DMS114 treated with DMSO at 0.1 percent for 48 hours (cell line): ENCODE results near the gene COL4A1.
"Not testable (repeated sequence)": the region's sequence is repeated elsewhere in the genome, so short reads cannot be mapped to it uniquely, and the experiment has no call there.

Experiments used
- DNase-seq: peaks from one replicate; lab custom pipeline; 2025; ENCODE audit not compliant: unreplicated experiment; lab: John Stamatoyannopoulos, UW

The COL4A1 gene

GRCh38 chr13:110119935-110120905 lies 186.7 kb downstream of the COL4A1 start:
- DNase-seq, result no peak

- DNase-seq, result no peak
Measured at GRCh38 chr13:110118106-110118505, 188.9 kb downstream of the COL4A1 start.

- DNase-seq, result no peak
Measured at GRCh38 chr13:110116072-110116487, 190.9 kb downstream of the COL4A1 start.

GRCh38 chr13:110115591-110115990 lies 191.4 kb downstream of the COL4A1 start:
- DNase-seq, result no peak

- DNase-seq, result no peak
Measured at GRCh38 chr13:110114316-110114715, 192.6 kb downstream of the COL4A1 start.

GRCh38 chr13:110113284-110113764 lies 193.6 kb downstream of the COL4A1 start:
- no peak for DNase-seq

GRCh38 chr13:110112379-110112778 lies 194.6 kb downstream of the COL4A1 start:
- DNase-seq, result not testable (repeated sequence)

GRCh38 chr13:110110783-110111182 lies 196.2 kb downstream of the COL4A1 start:
- DNase-seq, result no peak

- no peak for DNase-seq
Measured at GRCh38 chr13:110109910-110110309, 197.0 kb downstream of the COL4A1 start.

- DNase-seq, result no peak
Measured at GRCh38 chr13:110109140-110109783, 197.7 kb downstream of the COL4A1 start.

- DNase-seq, result peak; percentile 40
Measured at GRCh38 chr13:110108348-110109139, 198.4 kb downstream of the COL4A1 start.

GRCh38 chr13:110107568-110108347 lies 199.2 kb downstream of the COL4A1 start:
- DNase-seq, result no peak

GRCh38 chr13:110106726-110107125 lies 200.2 kb downstream of the COL4A1 start:
- no peak for DNase-seq

GRCh38 chr13:110105136-110105535 lies 201.8 kb downstream of the COL4A1 start:
- no peak for DNase-seq

- no peak for DNase-seq
Measured at GRCh38 chr13:110103534-110103933, 203.4 kb downstream of the COL4A1 start.

- no peak for DNase-seq
Measured at GRCh38 chr13:110103026-110103425, 203.9 kb downstream of the COL4A1 start.

- no peak for DNase-seq
Measured at GRCh38 chr13:110102053-110102452, 204.9 kb downstream of the COL4A1 start.

GRCh38 chr13:110099922-110100321 lies 207.0 kb downstream of the COL4A1 start:
- DNase-seq, result no peak
